Activated B cell treated with CpG ODN at 0.5 μM for 24 hours (primary cell): ENCODE data around the gene UQCRC1. TPM values are rescaled to one million over a fixed set of nuclear protein-coding genes. Genes with fewer than 3 reads are reported as not detected.
A peak's percentile ranks its signal among the peaks of the same experiment; 100 is the strongest.

Experiments
- ATAC-seq: fragments of 200-7000 bp; cut with Tn5 transposase; one replicate; pipeline ENCODE4 v1.10.0; 2021; ENCODE audit warnings: low read depth, mild to moderate bottlenecking, moderate library complexity
- CTCF ChIA-PET: fragments of 350-600 bp; sonication (Branson Sonifier 250); formaldehyde crosslinking; loops from one replicate; lab custom pipeline; 2021; ENCODE audit warnings: antibody characterized with exemption; lab: Charles Lee
- POLR2A ChIA-PET: fragments of 350-600 bp; sonication (Branson Sonifier 250); formaldehyde crosslinking; loops from one replicate; lab custom pipeline; 2021; ENCODE audit warnings: antibody characterized with exemption; lab: Charles Lee
- DNase-seq: peaks from one replicate; pipeline ENCODE4 v3.0.0; 2022
- H3K27ac Mint-ChIP-seq: one replicate; pipeline ENCODE4 v1.8.0; 2020; ENCODE audit warnings: mixed read lengths
- H3K27me3 Mint-ChIP-seq: one replicate; pipeline ENCODE4 v1.8.0; 2021; ENCODE audit warnings: mixed read lengths
- H3K36me3 Mint-ChIP-seq: one replicate; pipeline ENCODE4 v1.8.0; 2021; ENCODE audit warnings: low read depth, mixed read lengths
- H3K4me1 Mint-ChIP-seq: one replicate; pipeline ENCODE4 v1.8.0; 2021; ENCODE audit warnings: mixed read lengths
- H3K4me3 Mint-ChIP-seq: one replicate; pipeline ENCODE4 v1.8.0; 2020; ENCODE audit warnings: mild to moderate bottlenecking, mixed read lengths
- H3K9me3 Mint-ChIP-seq: one replicate; pipeline ENCODE4 v1.8.0; 2020; ENCODE audit warnings: mixed read lengths
- intact Hi-C: fragments of 100-400 bp; cut with micrococcal nuclease; formaldehyde crosslinking; loops from one replicate; pipeline ENCODE4 v1.15.1; 2024
- total RNA-seq: library from RNA; stranded (reverse); gene quantifications from 2 replicates; pipeline ENCODE4 v1.2.3, GENCODE V29; 2022
- TF ChIP-seq, protein P1 (sequence below): fragments of 200-600 bp; IDR thresholded peaks from one replicate; pipeline ENCODE4 v1.8.0; 2022; ENCODE audit warnings: antibody characterized with exemption, mild to moderate bottlenecking

Gene UQCRC1
- 117 and 118 TPM in 2 replicates for total RNA-seq

DNA sequence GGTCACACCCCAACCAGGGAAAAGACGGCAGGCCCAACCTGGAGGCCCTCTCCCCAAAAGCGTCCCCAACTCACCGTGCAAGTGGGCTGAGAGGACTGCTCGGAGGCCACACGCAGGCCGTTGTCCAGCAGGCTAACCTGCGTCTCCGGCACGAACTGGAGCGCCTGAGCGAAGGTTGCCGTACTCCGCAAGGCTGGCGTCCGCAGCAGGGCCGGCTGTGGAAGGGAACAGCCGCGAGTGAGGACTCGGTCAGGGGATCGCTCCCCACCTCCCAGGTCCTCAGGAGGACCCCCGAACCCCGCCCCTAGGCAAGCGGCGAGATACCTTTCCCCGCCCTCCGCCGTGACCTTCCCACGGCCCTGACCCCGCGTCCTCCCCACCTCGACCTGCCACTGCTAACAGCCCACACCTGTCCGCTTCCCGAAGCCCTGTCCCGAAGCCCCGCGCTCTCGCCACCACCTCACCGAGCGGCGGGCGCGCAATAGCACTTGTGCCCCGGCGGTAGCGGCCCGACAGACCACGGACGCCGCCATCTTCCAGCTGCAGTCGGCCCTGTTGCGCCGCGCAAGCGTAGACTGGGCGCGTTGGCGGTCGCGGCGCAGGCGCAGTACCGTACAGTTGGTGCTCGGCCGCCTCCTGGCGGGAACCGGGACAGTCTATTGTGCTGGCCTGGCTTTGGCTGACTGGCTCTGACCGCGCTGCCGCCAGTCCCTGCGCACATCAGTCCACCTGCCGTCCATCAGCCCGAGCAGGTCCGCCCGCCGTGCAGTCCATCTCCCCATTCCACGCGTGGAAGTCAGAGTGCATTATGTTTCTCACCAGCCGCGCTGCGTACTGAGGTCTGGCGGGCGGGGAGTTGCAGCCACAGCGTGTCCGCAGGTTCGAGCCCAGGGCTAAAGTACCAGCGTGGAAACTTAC lies at the start of gene UQCRC1:
TSS of gene UQCRC1 (minus strand) at position 559 of the 918 bp plus-strand sequence. CDS start at position 533, 26 bp downstream.
- ChIA-PET POLR2A (interaction anchor here (1.0 to 2.2 kb wide), 5 partner anchors 26 to 136 kb away, joined by 3 to 12 read pairs (median 3); partner anchors contain the start of genes IP6K2, PFKFB4 and SLC26A6), CTCF (interaction anchor here (0.6 to 1.5 kb wide), 2 partner anchors 60 to 209 kb away, joined by 3 to 4 read pairs; no protein-coding TSS in a partner anchor)
- ATAC-seq (peak; percentile 99), DNase-seq (peak; percentile 89)
- Mint-ChIP-seq H3K27ac (peak within 1 kb of the TSS; percentile 93), H3K4me3 (peak within 1 kb of the TSS; percentile 98), H3K36me3 (peaks cover 32% of the 10 kb centered on the region), H3K9me3 (no peaks in the 10 kb centered on the region), H3K27me3 (no peaks in the 10 kb centered on the region), H3K4me1 (peaks cover 18% of the 10 kb centered on the region)
- intact Hi-C loops = loop anchor here (1.0 to 2.0 kb wide), 6 partner anchors 26 to 337 kb away; partner anchors contain the start of genes NCKIPSD and SLC26A6
- TF ChIP-seq, protein P1, sequence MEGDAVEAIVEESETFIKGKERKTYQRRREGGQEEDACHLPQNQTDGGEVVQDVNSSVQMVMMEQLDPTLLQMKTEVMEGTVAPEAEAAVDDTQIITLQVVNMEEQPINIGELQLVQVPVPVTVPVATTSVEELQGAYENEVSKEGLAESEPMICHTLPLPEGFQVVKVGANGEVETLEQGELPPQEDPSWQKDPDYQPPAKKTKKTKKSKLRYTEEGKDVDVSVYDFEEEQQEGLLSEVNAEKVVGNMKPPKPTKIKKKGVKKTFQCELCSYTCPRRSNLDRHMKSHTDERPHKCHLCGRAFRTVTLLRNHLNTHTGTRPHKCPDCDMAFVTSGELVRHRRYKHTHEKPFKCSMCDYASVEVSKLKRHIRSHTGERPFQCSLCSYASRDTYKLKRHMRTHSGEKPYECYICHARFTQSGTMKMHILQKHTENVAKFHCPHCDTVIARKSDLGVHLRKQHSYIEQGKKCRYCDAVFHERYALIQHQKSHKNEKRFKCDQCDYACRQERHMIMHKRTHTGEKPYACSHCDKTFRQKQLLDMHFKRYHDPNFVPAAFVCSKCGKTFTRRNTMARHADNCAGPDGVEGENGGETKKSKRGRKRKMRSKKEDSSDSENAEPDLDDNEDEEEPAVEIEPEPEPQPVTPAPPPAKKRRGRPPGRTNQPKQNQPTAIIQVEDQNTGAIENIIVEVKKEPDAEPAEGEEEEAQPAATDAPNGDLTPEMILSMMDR = no peak

DNA sequence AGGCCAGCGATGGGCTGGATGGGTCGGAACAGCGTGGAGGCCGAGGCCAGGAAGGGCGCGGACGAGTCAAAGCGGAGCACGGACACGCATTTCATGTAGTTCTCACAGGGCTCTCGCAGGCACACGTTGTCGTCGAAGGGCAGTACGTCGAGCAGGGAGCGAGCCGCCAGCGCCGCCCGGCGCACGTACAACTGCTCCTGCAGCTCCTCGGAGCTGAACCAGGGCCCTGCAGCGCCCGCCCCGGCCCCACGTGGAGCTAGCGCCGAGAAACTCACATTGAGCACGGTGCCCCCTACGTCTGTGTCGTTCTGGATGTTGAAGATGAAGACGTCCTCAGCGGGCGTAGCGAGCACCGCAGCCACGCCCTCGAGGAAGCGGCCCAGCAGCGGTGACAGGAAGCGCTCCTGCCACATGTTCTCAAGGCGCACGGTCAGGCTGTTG lies 47.4 kb upstream of the UQCRC1 start:
- ChIA-PET POLR2A (interaction anchor here (1.0 to 1.4 kb wide), 4 partner anchors 21 to 416 kb away, joined by 3 to 4 read pairs (median 3); partner anchors contain the start of genes SLC26A6, UQCRC1 and ZNF589), CTCF (interaction anchor here (1.8 kb wide), 1 partner anchor 256 kb away, joined by 7 read pairs; no protein-coding TSS in a partner anchor)
- intact Hi-C loops = loop anchor here (1.0 to 2.0 kb wide), 5 partner anchors 22 to 256 kb away; partner anchors contain the start of genes NCKIPSD, PFKFB4, SLC26A6 and UQCRC1
- Mint-ChIP-seq H3K36me3 (no peaks in the 10 kb centered on the region), H3K9me3 (no peaks in the 10 kb centered on the region), H3K27ac (no peak overlapping the region), H3K27me3 (peaks cover 13% of the 10 kb centered on the region), H3K4me1 (peaks cover 19% of the 10 kb centered on the region), H3K4me3 (peak overlapping the region; percentile 78)
- DNase-seq (no peak), ATAC-seq (no peak)
- TF ChIP-seq, protein P1 = no peak

DNA sequence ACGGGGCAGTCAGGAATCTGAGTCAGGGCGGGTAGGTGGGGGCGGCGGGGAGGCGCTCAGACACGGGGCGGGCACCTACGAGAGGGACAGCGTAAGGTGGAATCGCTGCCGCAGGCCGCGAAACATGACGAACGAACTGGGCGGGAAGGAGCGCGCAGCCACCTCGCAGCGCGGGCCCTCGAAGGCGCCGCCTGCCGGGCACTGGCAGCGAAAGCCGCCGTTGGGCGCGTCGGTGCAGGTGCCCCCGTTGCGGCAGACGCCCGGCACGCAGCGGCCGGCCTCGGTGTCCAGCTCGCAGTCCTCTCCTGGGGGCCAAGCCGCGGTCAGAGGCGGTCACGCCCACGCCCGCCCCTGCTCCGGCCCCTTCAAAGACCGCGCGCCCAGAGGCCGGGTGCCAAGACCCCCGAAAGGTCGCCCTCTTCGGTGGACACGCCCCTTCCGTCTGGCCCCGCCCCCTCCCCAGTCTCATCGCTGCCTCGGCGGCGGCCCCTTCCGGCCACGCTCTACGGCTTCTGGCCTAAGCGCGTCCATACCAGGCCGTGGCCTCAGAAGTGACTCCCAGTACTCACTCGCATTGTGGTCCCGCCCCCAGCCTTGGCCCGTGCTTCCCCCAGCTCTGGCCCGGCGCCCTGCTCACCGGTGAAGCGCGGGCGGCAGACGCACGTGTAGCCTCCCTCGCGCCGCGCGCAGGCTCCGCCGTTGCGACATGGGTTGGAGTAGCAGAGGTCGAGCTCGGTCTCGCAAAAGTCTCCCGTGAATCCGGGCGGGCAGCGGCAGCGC lies 46.8 kb upstream of the UQCRC1 start:
- ATAC-seq (peak; percentile 85), DNase-seq (peak; percentile 83)
- intact Hi-C loops = loop anchor here (1.0 to 2.0 kb wide), 5 partner anchors 21 to 255 kb away; partner anchors contain the start of genes NCKIPSD, PFKFB4, SLC26A6 and UQCRC1
- H3K27ac Mint-ChIP-seq = no peak overlapping the region
- no peaks in the 10 kb centered on the region for H3K36me3 Mint-ChIP-seq
- H3K4me3 Mint-ChIP-seq = peak overlapping the region; percentile 78
- ChIA-PET POLR2A (interaction anchor here (1.0 to 1.4 kb wide), 4 partner anchors 21 to 415 kb away, joined by 3 to 4 read pairs (median 3); partner anchors contain the start of genes SLC26A6, UQCRC1 and ZNF589), CTCF (interaction anchor here (1.8 kb wide), 1 partner anchor 255 kb away, joined by 7 read pairs; no protein-coding TSS in a partner anchor)
- TF ChIP-seq, protein P1 = no peak
- H3K27me3 Mint-ChIP-seq = peaks cover 11% of the 10 kb centered on the region
- no peaks in the 10 kb centered on the region for H3K9me3 Mint-ChIP-seq
- H3K4me1 Mint-ChIP-seq = peaks cover 14% of the 10 kb centered on the region

DNA sequence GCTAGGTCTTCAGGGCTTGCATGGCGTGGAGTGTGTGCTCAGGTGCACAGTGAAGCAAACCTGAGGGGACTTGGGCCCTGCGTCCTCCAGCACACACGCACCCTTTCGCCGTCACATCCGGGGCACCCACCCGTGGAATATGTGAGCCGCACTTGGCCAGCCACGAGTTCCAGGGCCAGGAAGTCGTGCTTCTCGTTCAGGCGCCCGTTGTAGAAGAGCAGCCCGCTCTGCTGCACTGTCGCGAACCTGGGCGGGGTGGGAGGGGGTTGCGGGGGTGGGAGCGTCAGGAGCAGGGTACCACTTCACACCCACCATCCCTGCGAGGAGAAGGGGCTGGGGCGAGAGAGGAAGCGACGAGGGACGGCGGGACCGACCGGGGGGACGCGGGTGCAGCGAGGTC lies 46.2 kb upstream of the UQCRC1 start:
- H3K4me1 Mint-ChIP-seq = peaks cover 14% of the 10 kb centered on the region
- TF ChIP-seq, protein P1 = no peak
- no peaks in the 10 kb centered on the region for H3K36me3 Mint-ChIP-seq
- peak overlapping the region; percentile 77 for H3K4me3 Mint-ChIP-seq
- H3K27me3 Mint-ChIP-seq = peaks cover 11% of the 10 kb centered on the region
- peak overlapping the region; percentile 50 for H3K27ac Mint-ChIP-seq
- POLR2A ChIA-PET = interaction anchor here (0.5 kb wide), 1 partner anchor 734 kb away, joined by 4 read pairs; no protein-coding TSS in a partner anchor
- no peaks in the 10 kb centered on the region for H3K9me3 Mint-ChIP-seq
- intact Hi-C loops = loop anchor here (1.0 to 2.0 kb wide), 5 partner anchors 20 to 254 kb away; partner anchors contain the start of genes NCKIPSD, PFKFB4, SLC26A6 and UQCRC1
- CTCF ChIA-PET = no interaction called here
- DNase-seq (no peak), ATAC-seq (peak; percentile 31)
